B cell (primary cell): ENCODE results near the gene HTR4.

ENCODE experiments used
- EZH2 ChIP-seq: IDR thresholded peaks from 2 replicates; pipeline ENCODE4 v1.6.1; 2012; ENCODE audit warnings: borderline replicate concordance, low read depth, mild to moderate bottlenecking, moderate library complexity, low read length; ENCODE audit not compliant: insufficient read depth, poor library complexity, severe bottlenecking
- TF ChIP-seq, protein P1 (sequence below): fragments of 200-600 bp; IDR thresholded peaks from one replicate; pipeline ENCODE4 v1.8.0; 2022; ENCODE audit warnings: antibody characterized with exemption, mild to moderate bottlenecking

DNA sequence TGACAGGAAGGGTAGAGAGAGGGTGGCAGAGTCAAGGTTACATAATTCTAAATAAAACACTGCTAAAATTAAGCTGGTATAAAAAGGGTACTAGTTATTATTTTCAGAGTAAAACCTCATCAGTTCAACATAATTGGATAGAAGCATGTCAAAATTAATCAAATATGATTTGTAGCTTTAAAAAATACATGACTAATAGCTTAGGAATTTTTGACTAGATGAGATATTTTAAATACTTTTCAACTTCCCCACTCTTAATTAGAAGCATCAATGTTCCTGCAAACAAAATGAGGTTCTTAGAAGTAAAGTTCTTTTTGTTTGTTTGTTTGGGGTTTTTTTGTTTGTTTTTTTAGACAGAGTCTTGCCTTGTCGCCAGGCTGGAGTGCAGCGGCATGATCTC is 29.1 kb downstream of the HTR4 start:
- TF ChIP-seq, protein P1, sequence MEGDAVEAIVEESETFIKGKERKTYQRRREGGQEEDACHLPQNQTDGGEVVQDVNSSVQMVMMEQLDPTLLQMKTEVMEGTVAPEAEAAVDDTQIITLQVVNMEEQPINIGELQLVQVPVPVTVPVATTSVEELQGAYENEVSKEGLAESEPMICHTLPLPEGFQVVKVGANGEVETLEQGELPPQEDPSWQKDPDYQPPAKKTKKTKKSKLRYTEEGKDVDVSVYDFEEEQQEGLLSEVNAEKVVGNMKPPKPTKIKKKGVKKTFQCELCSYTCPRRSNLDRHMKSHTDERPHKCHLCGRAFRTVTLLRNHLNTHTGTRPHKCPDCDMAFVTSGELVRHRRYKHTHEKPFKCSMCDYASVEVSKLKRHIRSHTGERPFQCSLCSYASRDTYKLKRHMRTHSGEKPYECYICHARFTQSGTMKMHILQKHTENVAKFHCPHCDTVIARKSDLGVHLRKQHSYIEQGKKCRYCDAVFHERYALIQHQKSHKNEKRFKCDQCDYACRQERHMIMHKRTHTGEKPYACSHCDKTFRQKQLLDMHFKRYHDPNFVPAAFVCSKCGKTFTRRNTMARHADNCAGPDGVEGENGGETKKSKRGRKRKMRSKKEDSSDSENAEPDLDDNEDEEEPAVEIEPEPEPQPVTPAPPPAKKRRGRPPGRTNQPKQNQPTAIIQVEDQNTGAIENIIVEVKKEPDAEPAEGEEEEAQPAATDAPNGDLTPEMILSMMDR = no peak
- no peak for TF ChIP-seq EZH2
